ENCODE measurements around the gene SEMA6A. TPM values are rescaled to one million over a fixed set of nuclear protein-coding genes. Genes with fewer than 3 reads are reported as not detected.

The SEMA6A gene
- total and polyA plus RNA-seq, 9 of the 15 experiments (the other 6 are each of a cell fraction or from before 2014, with no cell fraction given) = 0.04 to 0.42 (median 0.18) TPM; not detected in 5

DNA sequence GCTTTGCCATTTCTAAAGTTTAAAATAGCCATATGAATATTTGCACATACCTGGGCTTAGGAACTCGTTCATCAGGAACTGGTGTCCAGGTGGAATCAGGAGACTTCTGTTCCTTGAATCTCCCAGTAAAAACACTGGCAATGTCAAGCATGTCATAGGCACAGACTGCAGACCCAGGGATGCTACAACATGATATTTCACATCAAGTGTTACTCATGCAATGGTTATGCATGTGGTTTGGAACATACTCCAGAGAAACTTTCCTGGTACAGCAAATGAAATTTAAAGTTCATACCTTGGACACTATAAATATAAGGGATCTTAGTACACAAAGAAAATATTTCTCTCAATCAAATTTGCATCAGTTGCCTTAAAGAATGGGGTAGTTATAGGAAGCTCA is 92.2 kb downstream of the SEMA6A start (continued):
- TF ChIP-seq, protein P1, sequence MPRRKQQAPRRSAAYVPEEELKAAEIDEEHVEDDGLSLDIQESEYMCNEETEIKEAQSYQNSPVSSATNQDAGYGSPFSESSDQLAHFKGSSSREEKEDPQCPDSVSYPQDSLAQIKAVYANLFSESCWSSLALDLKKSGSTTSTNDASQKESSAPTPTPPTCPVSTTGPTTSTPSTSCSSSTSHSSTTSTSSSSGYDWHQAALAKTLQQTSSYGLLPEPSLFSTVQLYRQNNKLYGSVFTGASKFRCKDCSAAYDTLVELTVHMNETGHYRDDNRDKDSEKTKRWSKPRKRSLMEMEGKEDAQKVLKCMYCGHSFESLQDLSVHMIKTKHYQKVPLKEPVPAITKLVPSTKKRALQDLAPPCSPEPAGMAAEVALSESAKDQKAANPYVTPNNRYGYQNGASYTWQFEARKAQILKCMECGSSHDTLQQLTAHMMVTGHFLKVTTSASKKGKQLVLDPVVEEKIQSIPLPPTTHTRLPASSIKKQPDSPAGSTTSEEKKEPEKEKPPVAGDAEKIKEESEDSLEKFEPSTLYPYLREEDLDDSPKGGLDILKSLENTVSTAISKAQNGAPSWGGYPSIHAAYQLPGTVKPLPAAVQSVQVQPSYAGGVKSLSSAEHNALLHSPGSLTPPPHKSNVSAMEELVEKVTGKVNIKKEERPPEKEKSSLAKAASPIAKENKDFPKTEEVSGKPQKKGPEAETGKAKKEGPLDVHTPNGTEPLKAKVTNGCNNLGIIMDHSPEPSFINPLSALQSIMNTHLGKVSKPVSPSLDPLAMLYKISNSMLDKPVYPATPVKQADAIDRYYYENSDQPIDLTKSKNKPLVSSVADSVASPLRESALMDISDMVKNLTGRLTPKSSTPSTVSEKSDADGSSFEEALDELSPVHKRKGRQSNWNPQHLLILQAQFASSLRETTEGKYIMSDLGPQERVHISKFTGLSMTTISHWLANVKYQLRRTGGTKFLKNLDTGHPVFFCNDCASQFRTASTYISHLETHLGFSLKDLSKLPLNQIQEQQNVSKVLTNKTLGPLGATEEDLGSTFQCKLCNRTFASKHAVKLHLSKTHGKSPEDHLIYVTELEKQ (CRISPR knock-in tag; IDR thresholded peaks at IDR 0.05) = no peak
- TF ChIP-seq TBP (optimal IDR thresholded peaks at IDR 0.05; ENCODE audit: low read depth, low read length) (no peak), TARDBP (IDR thresholded peaks at IDR 0.05) (no peak), TGIF2 (CRISPR knock-in tag; IDR thresholded peaks at IDR 0.05) (no peak), GATA2 (CRISPR knock-in tag; IDR thresholded peaks at IDR 0.05) (no peak), NCOA2 (IDR thresholded peaks at IDR 0.05; ENCODE audit: partially characterized antibody in 2 of 2) (no peak)

DNA sequence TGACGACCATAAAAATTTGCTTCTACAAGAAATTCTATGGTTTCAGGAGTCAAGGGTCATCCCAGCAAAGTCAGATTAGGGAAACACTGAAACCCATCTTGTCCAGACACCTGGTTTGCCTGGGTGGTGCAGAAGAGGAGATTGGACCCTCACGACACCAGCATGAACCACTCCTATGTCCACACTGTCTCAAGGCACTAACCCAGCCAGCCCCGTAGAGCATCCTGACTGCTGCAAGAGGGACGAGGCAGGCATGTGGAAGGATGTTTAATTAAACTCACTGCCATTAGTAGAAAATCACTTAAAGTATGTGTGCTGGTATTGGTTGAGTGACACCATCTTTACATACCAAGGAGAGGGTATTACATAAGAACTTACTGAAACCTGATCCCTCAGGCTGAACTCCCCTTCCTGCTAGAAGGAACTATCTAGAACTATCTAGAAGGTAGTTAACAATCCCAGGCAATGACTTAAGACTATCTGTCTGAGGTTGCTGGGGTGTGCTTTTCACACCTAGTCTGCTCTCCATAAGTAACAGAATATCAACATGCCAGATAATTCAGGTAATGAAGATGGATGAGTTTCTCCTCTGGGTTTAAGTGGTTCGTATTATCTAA is 93.6 kb downstream of the SEMA6A start:
- in situ Hi-C loops (cut with MboI) = no loop called here

More for the DNA sequence above, 93.6 kb downstream of the SEMA6A start:
- no peak for DNase-seq (ENCODE audit: extremely low read depth in 1 of 4, low spot score in 3 of 4)
- TF ChIP-seq BCOR (IDR thresholded peaks at IDR 0.05) = no peak
- TF ChIP-seq ZBTB8A (IDR thresholded peaks at IDR 0.05; ENCODE audit: partially characterized antibody) = no peak
- no peak for TF ChIP-seq CTCFL (IDR thresholded peaks at IDR 0.05; ENCODE audit: borderline replicate concordance, insufficient read depth, low read depth, low read length, poor library complexity, severe bottlenecking)
- TF ChIP-seq, protein P2, sequence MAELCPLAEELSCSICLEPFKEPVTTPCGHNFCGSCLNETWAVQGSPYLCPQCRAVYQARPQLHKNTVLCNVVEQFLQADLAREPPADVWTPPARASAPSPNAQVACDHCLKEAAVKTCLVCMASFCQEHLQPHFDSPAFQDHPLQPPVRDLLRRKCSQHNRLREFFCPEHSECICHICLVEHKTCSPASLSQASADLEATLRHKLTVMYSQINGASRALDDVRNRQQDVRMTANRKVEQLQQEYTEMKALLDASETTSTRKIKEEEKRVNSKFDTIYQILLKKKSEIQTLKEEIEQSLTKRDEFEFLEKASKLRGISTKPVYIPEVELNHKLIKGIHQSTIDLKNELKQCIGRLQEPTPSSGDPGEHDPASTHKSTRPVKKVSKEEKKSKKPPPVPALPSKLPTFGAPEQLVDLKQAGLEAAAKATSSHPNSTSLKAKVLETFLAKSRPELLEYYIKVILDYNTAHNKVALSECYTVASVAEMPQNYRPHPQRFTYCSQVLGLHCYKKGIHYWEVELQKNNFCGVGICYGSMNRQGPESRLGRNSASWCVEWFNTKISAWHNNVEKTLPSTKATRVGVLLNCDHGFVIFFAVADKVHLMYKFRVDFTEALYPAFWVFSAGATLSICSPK (IDR thresholded peaks at IDR 0.05; ENCODE audit: borderline replicate concordance) = no peak
- no peak for TF ChIP-seq ZNF76 (CRISPR knock-in tag; IDR thresholded peaks at IDR 0.05; ENCODE audit: borderline replicate concordance)
- no peaks in the 10 kb centered on the region for H3K9me3 ChIP-seq (replicated peaks; ENCODE audit: control insufficient read depth, insufficient read depth, low read depth, low read length)
- no peak overlapping the region for H2AFZ ChIP-seq (ENCODE audit: low read depth, low read length)
- BruUV-seq (replicated peaks) = no TSS peak
- H3K27me3 ChIP-seq (ENCODE audit: control insufficient read depth in 2 of 2, insufficient read depth in 2 of 2, low read length in 2 of 2) = no peaks in the 10 kb centered on the region
- no peaks in the 10 kb centered on the region for H3K79me2 ChIP-seq (ENCODE audit: control insufficient read depth, insufficient read depth, low read length)
- FAIRE-seq = no peak
- H3K36me3 ChIP-seq (ENCODE audit: control insufficient read depth, insufficient read depth, low read length) = no peaks in the 10 kb centered on the region
- H4K20me1 ChIP-seq (replicated peaks; ENCODE audit: control insufficient read depth, insufficient read depth, low read length) = no peaks in the 10 kb centered on the region
- 2% methylated on average over 5 of the region's 5 CpGs for WGBS (ENCODE audit: insufficient coverage, low coverage, missing lambda C conversion rate)
- intact Hi-C loops (cut with micrococcal nuclease) = no loop called here
- no peaks in the 10 kb centered on the region for H3K4me1 ChIP-seq (replicated peaks in 1 of 2; ENCODE audit: control insufficient read depth in 2 of 2, insufficient read depth in 2 of 2, low read length in 2 of 2)
- no peak overlapping the region for H3K4me3 ChIP-seq
- ChIA-PET POLR2A (no interaction called here), CTCF (ENCODE audit: low intra/inter-chr PET ratio) (no interaction called here)
- no peak overlapping the region for H3K4me2 ChIP-seq (ENCODE audit: insufficient read depth, low read length)
- no peak overlapping the region for H3K27ac ChIP-seq (ENCODE audit: extremely low read depth, low read depth, low read length)
- ATAC-seq = no peak
- no peak overlapping the region for H3K9ac ChIP-seq (ENCODE audit: insufficient read depth in 1 of 2, low read depth in 2 of 2, low read length in 2 of 2)
- H3K9me1 ChIP-seq (ENCODE audit: control insufficient read depth, insufficient read depth, low read length) = no peaks in the 10 kb centered on the region

All from K562 (cell line).